ENCODE data around the gene CC2D2B.

The CC2D2B gene

GRCh38 chr10:96077156-96077555 lies 169.4 kb downstream of the CC2D2B start:
- H3K4me2 ChIP-seq (ENCODE audit: low read length): no peak overlapping the region
- no peaks in the 10 kb centered on the region for H3K36me3 ChIP-seq (replicated peaks; ENCODE audit: low read depth, low read length)
- no peak overlapping the region for H3K27ac ChIP-seq (ENCODE audit: low read length)
- no peak overlapping the region for H3K4me3 ChIP-seq (ENCODE audit: low read length)
- no peaks in the 10 kb centered on the region for H3K9me3 ChIP-seq (ENCODE audit: insufficient read depth, low read length)
- TF ChIP-seq EZH2phosphoT487 (IDR thresholded peaks at IDR 0.05; ENCODE audit: low read depth) (no peak), CTCF (IDR thresholded peaks at IDR 0.05; ENCODE audit: low read depth, low read length) (no peak)
- no peak overlapping the region for H2AFZ ChIP-seq (ENCODE audit: low read depth, low read length)
- H3K79me2 ChIP-seq (ENCODE audit: low read length): no peaks in the 10 kb centered on the region
- no peaks in the 10 kb centered on the region for H4K20me1 ChIP-seq (ENCODE audit: insufficient read depth, low read length)
- no peaks in the 10 kb centered on the region for H3K27me3 ChIP-seq (ENCODE audit: low read depth, low read length)
- H3K4me1 ChIP-seq (ENCODE audit: low read length): peaks cover 3% of the 10 kb centered on the region
- H3K9ac ChIP-seq (ENCODE audit: low read length): no peak overlapping the region

- Histone ChIP-seq H3K36me3 (replicated peaks; ENCODE audit: low read depth, low read length) (no peaks in the 10 kb centered on the region), H3K4me3 (ENCODE audit: low read length) (no peak overlapping the region), H3K27ac (ENCODE audit: low read length) (no peak overlapping the region), H3K4me1 (ENCODE audit: low read length) (peaks cover 17% of the 10 kb centered on the region), H3K79me2 (ENCODE audit: low read length) (no peaks in the 10 kb centered on the region), H3K9me3 (ENCODE audit: insufficient read depth, low read length) (no peaks in the 10 kb centered on the region), H3K9ac (ENCODE audit: low read length) (no peak overlapping the region), H2AFZ (ENCODE audit: low read depth, low read length) (no peak overlapping the region), H3K27me3 (ENCODE audit: low read depth, low read length) (no peaks in the 10 kb centered on the region), H4K20me1 (ENCODE audit: insufficient read depth, low read length) (no peaks in the 10 kb centered on the region), H3K4me2 (ENCODE audit: low read length) (no peak overlapping the region)
- no peak for TF ChIP-seq EZH2phosphoT487 (IDR thresholded peaks at IDR 0.05; ENCODE audit: low read depth)
- no peak for TF ChIP-seq CTCF (IDR thresholded peaks at IDR 0.05; ENCODE audit: low read depth, low read length)
Measured at GRCh38 chr10:96082153-96082552, 174.4 kb downstream of the CC2D2B start.

Data from OCI-LY3 (cell line).